Natural killer cell (primary cell): ENCODE results near the gene DPH3. TPM values are rescaled to one million over a fixed set of nuclear protein-coding genes. Genes with fewer than 3 reads are reported as not detected.

Source experiments
- ATAC-seq, 3 donors: fragments of 150-1000 bp in 2 of 3; fragments of 200-7000 bp in 1 of 3; cut with Tn5 transposase; 1 replicate in 1 of 3; 2 replicates in 2 of 3; pipeline ENCODE4 v1.10.0; 2021; ENCODE audit warnings: mild to moderate bottlenecking in 2 of 3, moderate library complexity in 2 of 3
- DNase-seq, 2 donors: peaks; one replicate each; pipeline versions ENCODE4 v3.0.0 to v3.0.0-alpha.2; 2013 to 2021; ENCODE audit warnings: mixed read lengths in 1 of 2
- H3K27ac ChIP-seq: one replicate; pipeline ENCODE4 v1.5.1; 2013; ENCODE audit warnings: mild to moderate bottlenecking, low read length
- H3K27me3 ChIP-seq: one replicate; pipeline ENCODE4 v1.6.1; 2013; ENCODE audit warnings: low read length; ENCODE audit not compliant: control insufficient read depth, insufficient read depth
- H3K36me3 ChIP-seq: one replicate; pipeline ENCODE4 v1.6.1; 2013; ENCODE audit warnings: low read length; ENCODE audit not compliant: control insufficient read depth, insufficient read depth
- H3K4me1 ChIP-seq: one replicate; pipeline ENCODE4 v1.6.1; 2013; ENCODE audit warnings: low read length; ENCODE audit not compliant: control insufficient read depth, insufficient read depth
- H3K4me3 ChIP-seq: one replicate; pipeline ENCODE4 v1.5.1; 2013; ENCODE audit warnings: low read length
- H3K9me3 ChIP-seq: one replicate; pipeline ENCODE4 v1.6.1; 2013; ENCODE audit warnings: low read length; ENCODE audit not compliant: control insufficient read depth, insufficient read depth
- H3K27ac Mint-ChIP-seq, 2 donors: one replicate each; pipeline ENCODE4 v1.8.0; 2022; ENCODE audit warnings: mild to moderate bottlenecking in 2 of 2, mixed read lengths in 2 of 2, moderate library complexity in 1 of 2
- H3K27me3 Mint-ChIP-seq, 2 donors: one replicate each; pipeline ENCODE4 v1.8.0; 2022; ENCODE audit warnings: low read depth in 2 of 2, mixed read lengths in 2 of 2
- H3K36me3 Mint-ChIP-seq: one replicate; pipeline ENCODE4 v1.8.0; 2022; ENCODE audit warnings: mixed read lengths
- H3K4me1 Mint-ChIP-seq, 2 donors: one replicate each; pipeline ENCODE4 v1.8.0; 2022; ENCODE audit warnings: mixed read lengths in 2 of 2
- H3K4me3 Mint-ChIP-seq: one replicate; pipeline ENCODE4 v1.8.0; 2022; ENCODE audit warnings: mild to moderate bottlenecking, moderate library complexity, mixed read lengths
- H3K9me3 Mint-ChIP-seq, 2 donors: one replicate each; pipeline ENCODE4 v1.8.0; 2022; ENCODE audit warnings: mixed read lengths in 2 of 2
- WGBS: methylation state at CpG from one replicate; pipeline ENCODE4 v1.1.7; 2013; ENCODE audit warnings: missing lambda C conversion rate; ENCODE audit not compliant: insufficient coverage; 5-methylcytosine and 5-hydroxymethylcytosine counted together
- intact Hi-C: fragments of 100-400 bp; cut with micrococcal nuclease; formaldehyde crosslinking; loops from one replicate; pipeline ENCODE4 v1.14.2; 2022
- total RNA-seq, 4 donors: library from RNA; stranded (reverse); fragments of 120-200 nt in 1 of 4; gene quantifications; one replicate each; pipeline versions ENCODE4 v1.2.3 to v1.2.4, GENCODE V29; 2013 to 2022
- TF ChIP-seq, protein P1 (sequence below): fragments of 200-600 bp; IDR thresholded peaks from one replicate; pipeline ENCODE4 v1.8.0; 2022; ENCODE audit warnings: antibody characterized with exemption

Gene DPH3
- total RNA-seq, 3 donors from 2014 or later (not counting 1 experiment from before 2014, with no cell fraction given): 20.4 to 27.3 (median 22.8) TPM

DNA sequence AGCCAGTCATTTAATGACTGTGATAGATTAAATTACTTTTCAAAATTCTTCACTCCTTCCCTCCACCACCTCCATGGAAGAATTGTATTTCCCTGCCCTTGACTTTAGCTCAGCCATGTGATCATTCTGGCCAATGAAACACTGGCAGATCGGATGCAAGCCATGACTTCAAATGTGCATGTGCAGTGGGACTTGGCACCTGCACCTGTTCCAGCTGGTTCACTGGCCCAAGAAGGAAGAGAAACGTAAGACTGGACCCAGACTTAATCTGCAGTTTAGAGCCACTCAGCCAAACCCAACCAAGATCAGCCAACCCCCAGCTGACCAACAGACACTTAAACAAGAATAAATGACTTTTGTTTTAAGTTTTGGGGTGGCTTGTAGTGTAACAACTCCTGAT lies 11.8 kb downstream of the DPH3 start:
- TF ChIP-seq, protein P1, sequence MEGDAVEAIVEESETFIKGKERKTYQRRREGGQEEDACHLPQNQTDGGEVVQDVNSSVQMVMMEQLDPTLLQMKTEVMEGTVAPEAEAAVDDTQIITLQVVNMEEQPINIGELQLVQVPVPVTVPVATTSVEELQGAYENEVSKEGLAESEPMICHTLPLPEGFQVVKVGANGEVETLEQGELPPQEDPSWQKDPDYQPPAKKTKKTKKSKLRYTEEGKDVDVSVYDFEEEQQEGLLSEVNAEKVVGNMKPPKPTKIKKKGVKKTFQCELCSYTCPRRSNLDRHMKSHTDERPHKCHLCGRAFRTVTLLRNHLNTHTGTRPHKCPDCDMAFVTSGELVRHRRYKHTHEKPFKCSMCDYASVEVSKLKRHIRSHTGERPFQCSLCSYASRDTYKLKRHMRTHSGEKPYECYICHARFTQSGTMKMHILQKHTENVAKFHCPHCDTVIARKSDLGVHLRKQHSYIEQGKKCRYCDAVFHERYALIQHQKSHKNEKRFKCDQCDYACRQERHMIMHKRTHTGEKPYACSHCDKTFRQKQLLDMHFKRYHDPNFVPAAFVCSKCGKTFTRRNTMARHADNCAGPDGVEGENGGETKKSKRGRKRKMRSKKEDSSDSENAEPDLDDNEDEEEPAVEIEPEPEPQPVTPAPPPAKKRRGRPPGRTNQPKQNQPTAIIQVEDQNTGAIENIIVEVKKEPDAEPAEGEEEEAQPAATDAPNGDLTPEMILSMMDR: no peak
- peaks cover 3% of the 10 kb centered on the region for H3K36me3 ChIP-seq
- H3K27me3 Mint-ChIP-seq: no peaks in the 10 kb centered on the region
- no peaks in the 10 kb centered on the region for H3K27me3 ChIP-seq
- no peak overlapping the region for H3K27ac ChIP-seq
- H3K27ac Mint-ChIP-seq: no peak overlapping the region
- ATAC-seq (no peak), DNase-seq (no peak)
- no peaks in the 10 kb centered on the region for H3K9me3 ChIP-seq
- intact Hi-C loops: no loop called here
- H3K4me3 ChIP-seq: no peak overlapping the region
- H3K4me1 ChIP-seq: no peaks in the 10 kb centered on the region
- H3K36me3 Mint-ChIP-seq: no peaks in the 10 kb centered on the region
- H3K4me1 Mint-ChIP-seq: peaks cover 0 to 4% of the 10 kb centered on the region in 2 donors
- no peak overlapping the region for H3K4me3 Mint-ChIP-seq
- no peaks in the 10 kb centered on the region for H3K9me3 Mint-ChIP-seq
- WGBS: 90% methylated on average over 2 of the region's 2 CpGs

DNA sequence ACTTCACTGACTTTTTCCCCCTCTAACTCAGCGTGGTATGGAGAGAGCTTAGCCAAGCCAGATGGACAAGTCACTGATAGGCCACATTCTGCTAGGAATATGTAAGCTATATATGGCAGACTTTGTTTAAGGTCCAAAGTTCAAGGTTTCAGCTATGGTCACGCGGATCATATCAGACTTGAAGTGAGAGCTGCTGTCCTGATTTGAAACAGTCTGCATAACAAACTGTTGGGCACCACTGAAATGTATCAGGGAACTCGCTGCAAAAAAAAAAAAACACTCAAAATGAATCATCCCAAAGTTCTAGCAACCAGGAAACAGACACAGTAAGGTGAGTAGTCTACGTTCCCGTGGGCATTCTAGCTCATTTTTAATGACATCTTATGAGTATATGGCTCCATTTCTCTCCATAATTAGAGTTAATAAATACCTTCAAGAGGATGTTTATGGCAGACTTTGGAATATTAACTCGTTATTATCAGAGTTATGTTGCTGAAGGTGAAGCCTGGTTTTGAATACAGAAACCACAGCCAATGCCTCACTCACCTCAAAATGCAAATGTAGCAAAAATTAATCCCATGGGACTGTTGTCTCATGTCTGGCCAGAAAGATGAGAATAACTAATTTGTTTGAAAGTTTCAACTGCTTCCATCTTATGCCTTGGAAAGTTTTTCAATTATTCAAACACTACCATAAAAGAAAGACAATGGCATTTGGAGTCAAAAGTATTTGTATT lies 12.3 kb downstream of the DPH3 start:
- no peak overlapping the region for H3K27ac ChIP-seq
- no peak for DNase-seq
- Mint-ChIP-seq H3K9me3 (no peaks in the 10 kb centered on the region), H3K27me3 (no peaks in the 10 kb centered on the region), H3K4me1 (peaks cover 0 to 5% of the 10 kb centered on the region in 2 donors), H3K4me3 (no peak overlapping the region), H3K27ac (no peak overlapping the region), H3K36me3 (no peaks in the 10 kb centered on the region)
- 83% methylated on average over 6 of the region's 7 CpGs for WGBS
- TF ChIP-seq, protein P1: no peak
- no peaks in the 10 kb centered on the region for H3K9me3 ChIP-seq
- intact Hi-C loops: no loop called here
- peaks cover 3% of the 10 kb centered on the region for H3K36me3 ChIP-seq
- no peak overlapping the region for H3K4me3 ChIP-seq
- peaks cover 3% of the 10 kb centered on the region for H3K4me1 ChIP-seq
- ATAC-seq: no peak
- H3K27me3 ChIP-seq: no peaks in the 10 kb centered on the region

DNA sequence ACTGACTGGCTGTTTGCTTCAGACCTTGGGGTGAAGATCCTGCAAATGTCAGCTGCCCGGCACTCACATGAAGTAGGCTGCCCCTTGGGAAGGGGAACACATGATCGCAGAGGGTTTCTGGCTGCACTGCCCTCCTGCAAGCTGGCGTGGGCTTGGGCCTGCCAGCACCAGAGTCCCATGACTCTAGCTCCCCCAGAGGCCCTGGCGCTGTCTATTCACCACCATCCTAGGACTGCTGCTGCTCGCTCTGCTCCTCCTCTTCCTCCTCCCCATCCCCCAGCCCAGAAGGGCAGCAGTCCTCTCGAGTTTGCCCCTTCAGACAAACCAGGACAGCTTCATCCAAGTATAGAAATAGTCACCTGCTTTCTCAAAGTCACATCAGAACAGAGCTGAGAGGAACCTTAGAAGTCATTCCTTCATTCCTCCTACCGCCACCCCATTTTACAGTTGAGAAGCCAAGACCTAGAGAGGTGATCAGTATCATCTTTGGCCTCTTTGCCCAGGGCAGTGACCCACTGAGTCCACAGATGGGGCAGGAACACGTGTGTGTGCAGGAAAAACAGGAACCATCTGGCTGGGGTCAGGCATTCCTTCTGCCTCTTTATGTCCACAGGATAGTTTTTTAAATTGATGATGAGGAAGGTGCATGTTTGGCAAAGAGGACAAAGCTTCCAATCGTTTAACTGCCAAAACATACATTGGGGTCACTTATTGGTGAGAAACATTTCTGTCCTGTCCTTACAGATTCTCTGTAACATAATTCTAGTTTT lies 13.2 kb downstream of the DPH3 start:
- no peak for DNase-seq
- Mint-ChIP-seq H3K27me3 (no peaks in the 10 kb centered on the region), H3K4me3 (no peak overlapping the region), H3K4me1 (peaks cover 0 to 11% of the 10 kb centered on the region in 2 donors), H3K36me3 (no peaks in the 10 kb centered on the region), H3K27ac (no peak overlapping the region), H3K9me3 (no peaks in the 10 kb centered on the region)
- WGBS: 66% methylated on average over 9 of the region's 9 CpGs
- TF ChIP-seq, protein P1: no peak
- no peak overlapping the region for H3K27ac ChIP-seq
- peaks cover 2% of the 10 kb centered on the region for H3K36me3 ChIP-seq
- no peak overlapping the region for H3K4me3 ChIP-seq
- intact Hi-C loops: no loop called here
- ATAC-seq: no peak
- H3K9me3 ChIP-seq: no peaks in the 10 kb centered on the region
- H3K4me1 ChIP-seq: peaks cover 5% of the 10 kb centered on the region
- no peaks in the 10 kb centered on the region for H3K27me3 ChIP-seq
